IMR-90 (cell line): ENCODE measurements around the gene NEIL3. TPM values are rescaled to one million over a fixed set of nuclear protein-coding genes. Genes with fewer than 3 reads are reported as not detected.

ENCODE experiments used
- ATAC-seq: fragments of 200-7000 bp; cut with Tn5 transposase; 2 replicates; pipeline ENCODE4 v1.9.1; 2020; ENCODE audit warnings: low read depth, mild to moderate bottlenecking, moderate library complexity
- BruUV-seq: library from RNA; stranded (reverse); fragments of 400-500 nt; replicated peaks from 2 replicates; lab custom pipeline; 2021; lab: Mats Ljungman, UMichigan
- CTCF ChIA-PET: fragments of 300-600 bp; formaldehyde crosslinking; extraction: SDS; loops from one replicate; lab custom pipeline; 2021; ENCODE audit warnings: antibody characterized with exemption; lab: Yijun Ruan, JAX
- POLR2A ChIA-PET: fragments of 300-600 bp; sonication (Branson Sonifier 250); formaldehyde crosslinking; loops from one replicate; lab custom pipeline; 2022; ENCODE audit warnings: antibody characterized with exemption; ENCODE audit not compliant: unreplicated experiment; lab: Charles Lee
- DNase-seq: peaks from one replicate; pipeline ENCODE4 v3.0.0; 2013
- H2AFZ ChIP-seq: replicated peaks from 2 replicates; pipeline ENCODE3; 2013; ENCODE audit warnings: low read length, mild to moderate bottlenecking; ENCODE audit not compliant: poor library complexity
- H2AK5ac ChIP-seq: 2 replicates; pipeline ENCODE4 v1.6.1; 2013; ENCODE audit warnings: low read depth, low read length, inconsistent platforms
- H2AK9ac ChIP-seq: replicated peaks from 2 replicates; pipeline ENCODE3; 2013; ENCODE audit warnings: mild to moderate bottlenecking, low read depth, low read length, moderate library complexity; ENCODE audit not compliant: poor library complexity
- H2BK120ac ChIP-seq: 2 replicates; pipeline ENCODE4 v1.6.1; 2013; ENCODE audit warnings: low read depth, low read length, inconsistent platforms
- H2BK15ac ChIP-seq: 3 replicates; pipeline ENCODE4 v1.6.1; 2013; ENCODE audit warnings: low read depth, low read length, inconsistent platforms
- H2BK20ac ChIP-seq: 2 replicates; pipeline ENCODE4 v1.6.1; 2013; ENCODE audit warnings: low read depth, mild to moderate bottlenecking, inconsistent platforms, low read length, moderate library complexity
- H2BK5ac ChIP-seq: 2 replicates; pipeline ENCODE4 v1.6.1; 2013; ENCODE audit warnings: mild to moderate bottlenecking, low read depth, low read length, inconsistent platforms; ENCODE audit not compliant: poor library complexity, severe bottlenecking
- H3K14ac ChIP-seq: replicated peaks from 2 replicates; pipeline ENCODE4 v1.6.1; 2013; ENCODE audit warnings: low read depth, low read length, inconsistent platforms
- H3K18ac ChIP-seq: 2 replicates; pipeline ENCODE4 v1.6.1; 2013; ENCODE audit warnings: low read depth, low read length, control low read depth
- H3K23ac ChIP-seq: 2 replicates; pipeline ENCODE4 v1.6.1; 2013; ENCODE audit warnings: low read depth, low read length, inconsistent platforms
- H3K27ac ChIP-seq: 2 replicates; pipeline ENCODE4 v1.5.1; 2013; ENCODE audit warnings: mild to moderate bottlenecking, control low read depth, low read length; ENCODE audit not compliant: insufficient read depth
- H3K27me3 ChIP-seq: 2 replicates; pipeline ENCODE4 v1.6.1; 2013; ENCODE audit warnings: low read length; ENCODE audit not compliant: control insufficient read depth, insufficient read depth
- H3K36me3 ChIP-seq: 2 replicates; pipeline ENCODE4 v1.6.1; 2013; ENCODE audit warnings: low read length, mixed read lengths; ENCODE audit not compliant: control insufficient read depth, insufficient read depth
- H3K4ac ChIP-seq: 2 replicates; pipeline ENCODE4 v1.6.1; 2013; ENCODE audit warnings: low read depth, low read length, inconsistent platforms
- H3K4me1 ChIP-seq: 2 replicates; pipeline ENCODE4 v1.6.1; 2013; ENCODE audit warnings: low read length, mixed read lengths; ENCODE audit not compliant: control insufficient read depth, insufficient read depth
- H3K4me2 ChIP-seq: 2 replicates; pipeline ENCODE4 v1.6.1; 2013; ENCODE audit warnings: low read depth, mild to moderate bottlenecking, control low read depth, low read length, moderate library complexity
- H3K4me3 ChIP-seq: 2 replicates; pipeline ENCODE4 v1.5.1; 2013; ENCODE audit warnings: low read depth, mild to moderate bottlenecking, control low read depth, low read length, moderate library complexity; ENCODE audit not compliant: insufficient read depth
- H3K56ac ChIP-seq: 2 replicates; pipeline ENCODE4 v1.6.1; 2013; ENCODE audit warnings: low read length, inconsistent platforms; ENCODE audit not compliant: insufficient read depth; ENCODE audit errors: extremely low read depth
- H3K79me1 ChIP-seq, 2 experiments: 2 replicates each; pipeline ENCODE4 v1.6.1; 2013; ENCODE audit warnings: low read length in 2 of 2, inconsistent platforms in 1 of 2, low read depth in 1 of 2
- H3K9ac ChIP-seq: 2 replicates; pipeline ENCODE4 v1.6.1; 2013; ENCODE audit warnings: low read depth, low read length, control low read depth
- H3K9me1 ChIP-seq: 2 replicates; pipeline ENCODE4 v1.6.1; 2013; ENCODE audit warnings: low read length, inconsistent platforms; ENCODE audit not compliant: insufficient read depth
- H3K9me3 ChIP-seq: 2 replicates; pipeline ENCODE4 v1.6.1; 2013; ENCODE audit warnings: low read length; ENCODE audit not compliant: control insufficient read depth, insufficient read depth
- H4K20me1 ChIP-seq: 2 replicates; pipeline ENCODE4 v1.6.1; 2013; ENCODE audit warnings: low read length, inconsistent platforms; ENCODE audit not compliant: insufficient read depth
- H4K5ac ChIP-seq: 2 replicates; pipeline ENCODE4 v1.6.1; 2013; ENCODE audit warnings: mild to moderate bottlenecking, low read depth, low read length, control low read depth
- H4K8ac ChIP-seq, 2 experiments: 2 replicates each; pipeline ENCODE4 v1.6.1; 2013; ENCODE audit warnings: low read depth in 2 of 2, low read length in 2 of 2, control low read depth in 1 of 2, inconsistent platforms in 1 of 2
- H4K91ac ChIP-seq: 2 replicates; pipeline ENCODE4 v1.6.1; 2013; ENCODE audit warnings: low read depth, low read length, inconsistent platforms; ENCODE audit not compliant: insufficient read depth
- CHD1 ChIP-seq: IDR thresholded peaks from 2 replicates; pipeline ENCODE4 v1.6.1; 2012; ENCODE audit warnings: low read depth, low read length, improper control_type of control experiment
- MAFK ChIP-seq: IDR thresholded peaks from 2 replicates; pipeline ENCODE4 v1.6.1; 2012; ENCODE audit warnings: low read depth, low read length, improper control_type of control experiment
- MAZ ChIP-seq: IDR thresholded peaks from 2 replicates; pipeline ENCODE4 v1.6.1; 2012; ENCODE audit warnings: low read depth, mild to moderate bottlenecking, low read length, improper control_type of control experiment, moderate library complexity, borderline replicate concordance
- NFE2L2 ChIP-seq: fragments of 150-350 bp; IDR thresholded peaks from 2 replicates; pipeline ENCODE4 v1.6.1; 2016; ENCODE audit warnings: low read depth, mild to moderate bottlenecking, low read length
- RAD21 ChIP-seq: IDR thresholded peaks from 2 replicates; pipeline ENCODE4 v1.6.1; 2012; ENCODE audit warnings: low read length, improper control_type of control experiment
- WGBS, 2 experiments: methylation state at CpG; one replicate each; pipeline versions ENCODE4 v1.1.5 to v1.1.7; 2013; ENCODE audit warnings: missing lambda C conversion rate in 2 of 2; ENCODE audit not compliant: insufficient read length in 1 of 2; ENCODE audit errors: extremely low coverage in 2 of 2; 5-methylcytosine and 5-hydroxymethylcytosine counted together
- dilution Hi-C: fragments of 300-500 bp; cut with HindIII; formaldehyde crosslinking; loops from one replicate; pipeline ENCODE4 v1.14.3; 2018; ENCODE audit warnings: low sequenced_read_pairs; ENCODE audit not compliant: unreplicated experiment
- in situ Hi-C: fragments of 300-500 bp; cut with MboI; formaldehyde crosslinking; loops from 3 replicates; pipeline ENCODE4 v1.14.3; 2019; ENCODE audit warnings: low sequenced_read_pairs, inconsistent platforms, mixed read lengths
- intact Hi-C: fragments of 100-400 bp; cut with micrococcal nuclease; formaldehyde crosslinking; loops from 2 replicates; pipeline ENCODE4 v1.10.0; 2022
- polyA plus RNA-seq, 3 experiments: library from polyadenylated mRNA; depleted of rRNA; stranded (reverse); fragments of >200 nt; gene quantifications; 2 replicates each; pipeline ENCODE4 v1.2.3, GENCODE V29; 2012; ENCODE audit warnings: low replicate concordance in 1 of 3
- total RNA-seq: library from RNA; depleted of rRNA; stranded (reverse); fragments of >200 nt; gene quantifications from 2 replicates; pipeline ENCODE4 v1.2.3, GENCODE V29; 2012
- TF ChIP-seq, protein P1 (sequence below): conservative IDR thresholded peaks from 2 replicates; pipeline ENCODE4 v1.5.1; 2012; ENCODE audit warnings: mild to moderate bottlenecking, low read depth, low read length, improper control_type of control experiment
- TF ChIP-seq, protein P2 (sequence below): fragments of 150-350 bp; IDR thresholded peaks from 2 replicates; pipeline ENCODE4 v1.6.1; 2016; ENCODE audit warnings: low read depth, mild to moderate bottlenecking, low read length, moderate library complexity, borderline replicate concordance

NEIL3 gene
- total and polyA plus RNA-seq, 2 of the 4 experiments (the other 2 are of a cell fraction) = 4.4 to 7.9 TPM

DNA sequence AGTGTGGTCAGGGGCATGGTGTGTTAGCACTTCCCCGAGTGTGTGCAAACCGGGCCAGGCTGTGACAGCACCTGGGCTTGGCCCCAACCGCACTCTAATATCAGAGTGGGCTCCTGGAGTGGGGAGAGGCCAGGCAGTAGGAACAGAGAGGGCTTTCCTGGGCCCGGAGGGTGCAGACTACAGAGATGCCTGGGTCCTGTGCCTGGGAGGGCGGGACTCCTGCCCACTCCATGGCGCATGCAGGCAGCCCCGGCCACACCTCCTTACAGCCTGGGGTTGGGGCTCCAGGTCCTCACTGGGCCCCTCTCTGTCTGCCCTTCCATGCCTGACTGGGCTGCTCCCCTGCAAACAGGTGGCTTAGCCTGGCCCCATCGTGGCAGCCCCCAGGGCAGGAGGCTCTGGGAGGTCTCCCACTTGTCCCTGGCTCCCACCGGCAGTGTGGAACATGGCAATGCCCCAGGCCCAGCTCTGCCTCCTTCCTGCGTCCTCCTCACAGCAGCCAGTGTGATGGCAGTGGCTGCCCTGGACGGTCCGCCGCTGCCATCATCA lies 72.2 kb downstream of the NEIL3 start:
- Histone ChIP-seq H4K20me1 (no peaks in the 10 kb centered on the region), H3K27me3 (no peaks in the 10 kb centered on the region), H3K4me2 (no peak overlapping the region), H3K9me3 (no peaks in the 10 kb centered on the region), H4K8ac (no peak overlapping the region), H3K27ac (no peak overlapping the region), H3K18ac (no peak overlapping the region), H2AFZ (peak overlapping the region; percentile 37), H3K23ac (no peak overlapping the region), H3K4ac (no peak overlapping the region), H3K4me3 (no peak overlapping the region), H3K36me3 (no peaks in the 10 kb centered on the region), H3K79me1 (no peaks in the 10 kb centered on the region), H2AK5ac (peak overlapping the region; percentile 35), H2BK15ac (no peak overlapping the region), H2BK20ac (no peak overlapping the region), H3K9ac (no peak overlapping the region), H3K56ac (no peak overlapping the region), H3K4me1 (no peaks in the 10 kb centered on the region), H2AK9ac (peak overlapping the region; percentile 34), H4K91ac (no peak overlapping the region), H3K14ac (no peak overlapping the region), H2BK5ac (no peak overlapping the region), H2BK120ac (no peak overlapping the region), H3K9me1 (no peaks in the 10 kb centered on the region), H4K5ac (no peak overlapping the region)
- WGBS, 2 experiments = 97% methylated on average over 5 of the region's 13 CpGs; no CpG with 5 or more reads in 1 of the 2 experiments
- POLR2A ChIA-PET = no interaction called here
- in situ Hi-C loops = no loop called here
- CTCF ChIA-PET = interaction anchor here (0.6 to 1.0 kb wide), 2 partner anchors 10 to 282 kb away, joined by 3 read pairs; no protein-coding TSS in a partner anchor
- intact Hi-C loops = no loop called here
- no TSS peak for BruUV-seq
- ATAC-seq = no peak
- DNase-seq = no peak
- TF ChIP-seq CHD1 (no peak), MAFK (no peak), MAZ (no peak), RAD21 (no peak), NFE2L2 (no peak)
- TF ChIP-seq, protein P1, sequence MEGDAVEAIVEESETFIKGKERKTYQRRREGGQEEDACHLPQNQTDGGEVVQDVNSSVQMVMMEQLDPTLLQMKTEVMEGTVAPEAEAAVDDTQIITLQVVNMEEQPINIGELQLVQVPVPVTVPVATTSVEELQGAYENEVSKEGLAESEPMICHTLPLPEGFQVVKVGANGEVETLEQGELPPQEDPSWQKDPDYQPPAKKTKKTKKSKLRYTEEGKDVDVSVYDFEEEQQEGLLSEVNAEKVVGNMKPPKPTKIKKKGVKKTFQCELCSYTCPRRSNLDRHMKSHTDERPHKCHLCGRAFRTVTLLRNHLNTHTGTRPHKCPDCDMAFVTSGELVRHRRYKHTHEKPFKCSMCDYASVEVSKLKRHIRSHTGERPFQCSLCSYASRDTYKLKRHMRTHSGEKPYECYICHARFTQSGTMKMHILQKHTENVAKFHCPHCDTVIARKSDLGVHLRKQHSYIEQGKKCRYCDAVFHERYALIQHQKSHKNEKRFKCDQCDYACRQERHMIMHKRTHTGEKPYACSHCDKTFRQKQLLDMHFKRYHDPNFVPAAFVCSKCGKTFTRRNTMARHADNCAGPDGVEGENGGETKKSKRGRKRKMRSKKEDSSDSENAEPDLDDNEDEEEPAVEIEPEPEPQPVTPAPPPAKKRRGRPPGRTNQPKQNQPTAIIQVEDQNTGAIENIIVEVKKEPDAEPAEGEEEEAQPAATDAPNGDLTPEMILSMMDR = no peak
- TF ChIP-seq, protein P2, sequence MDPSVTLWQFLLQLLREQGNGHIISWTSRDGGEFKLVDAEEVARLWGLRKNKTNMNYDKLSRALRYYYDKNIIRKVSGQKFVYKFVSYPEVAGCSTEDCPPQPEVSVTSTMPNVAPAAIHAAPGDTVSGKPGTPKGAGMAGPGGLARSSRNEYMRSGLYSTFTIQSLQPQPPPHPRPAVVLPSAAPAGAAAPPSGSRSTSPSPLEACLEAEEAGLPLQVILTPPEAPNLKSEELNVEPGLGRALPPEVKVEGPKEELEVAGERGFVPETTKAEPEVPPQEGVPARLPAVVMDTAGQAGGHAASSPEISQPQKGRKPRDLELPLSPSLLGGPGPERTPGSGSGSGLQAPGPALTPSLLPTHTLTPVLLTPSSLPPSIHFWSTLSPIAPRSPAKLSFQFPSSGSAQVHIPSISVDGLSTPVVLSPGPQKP = no peak
- dilution Hi-C loops = no loop called here
